ENCODE results near the gene ANKRD6.

- TF ChIP-seq, protein P1, sequence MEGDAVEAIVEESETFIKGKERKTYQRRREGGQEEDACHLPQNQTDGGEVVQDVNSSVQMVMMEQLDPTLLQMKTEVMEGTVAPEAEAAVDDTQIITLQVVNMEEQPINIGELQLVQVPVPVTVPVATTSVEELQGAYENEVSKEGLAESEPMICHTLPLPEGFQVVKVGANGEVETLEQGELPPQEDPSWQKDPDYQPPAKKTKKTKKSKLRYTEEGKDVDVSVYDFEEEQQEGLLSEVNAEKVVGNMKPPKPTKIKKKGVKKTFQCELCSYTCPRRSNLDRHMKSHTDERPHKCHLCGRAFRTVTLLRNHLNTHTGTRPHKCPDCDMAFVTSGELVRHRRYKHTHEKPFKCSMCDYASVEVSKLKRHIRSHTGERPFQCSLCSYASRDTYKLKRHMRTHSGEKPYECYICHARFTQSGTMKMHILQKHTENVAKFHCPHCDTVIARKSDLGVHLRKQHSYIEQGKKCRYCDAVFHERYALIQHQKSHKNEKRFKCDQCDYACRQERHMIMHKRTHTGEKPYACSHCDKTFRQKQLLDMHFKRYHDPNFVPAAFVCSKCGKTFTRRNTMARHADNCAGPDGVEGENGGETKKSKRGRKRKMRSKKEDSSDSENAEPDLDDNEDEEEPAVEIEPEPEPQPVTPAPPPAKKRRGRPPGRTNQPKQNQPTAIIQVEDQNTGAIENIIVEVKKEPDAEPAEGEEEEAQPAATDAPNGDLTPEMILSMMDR (IDR thresholded peaks at IDR 0.05), result no peak
- TF ChIP-seq POLR2A (IDR thresholded peaks at IDR 0.05), result no peak
Measured at GRCh38 chr6:89527634-89528033, 94.7 kb downstream of the ANKRD6 start.
